Measurements from ENCODE around the gene CRADD.
"Not testable (repeated sequence)": the region's sequence is repeated elsewhere in the genome, so short reads cannot be mapped to it uniquely, and the experiment has no call there.

DNA sequence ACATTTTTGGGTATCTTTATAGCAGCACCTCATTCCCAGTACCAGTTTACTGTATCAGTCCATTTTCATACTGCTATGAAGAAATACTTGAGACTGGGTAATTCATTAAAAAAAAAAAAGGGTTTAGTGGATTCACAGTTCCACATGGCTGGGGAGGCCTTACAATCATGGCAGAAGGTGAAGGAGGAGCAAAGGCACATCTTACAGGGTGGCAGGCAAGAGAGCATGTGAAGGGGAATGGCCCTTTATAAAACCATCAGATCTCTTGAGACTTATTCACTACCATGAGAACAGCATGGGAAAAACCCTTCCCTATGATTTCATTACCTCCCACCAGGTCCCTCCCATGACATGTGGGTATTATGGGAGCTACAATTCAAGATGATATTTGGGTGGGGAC is 77.7 kb downstream of the CRADD start:
- TF ChIP-seq, protein P1, sequence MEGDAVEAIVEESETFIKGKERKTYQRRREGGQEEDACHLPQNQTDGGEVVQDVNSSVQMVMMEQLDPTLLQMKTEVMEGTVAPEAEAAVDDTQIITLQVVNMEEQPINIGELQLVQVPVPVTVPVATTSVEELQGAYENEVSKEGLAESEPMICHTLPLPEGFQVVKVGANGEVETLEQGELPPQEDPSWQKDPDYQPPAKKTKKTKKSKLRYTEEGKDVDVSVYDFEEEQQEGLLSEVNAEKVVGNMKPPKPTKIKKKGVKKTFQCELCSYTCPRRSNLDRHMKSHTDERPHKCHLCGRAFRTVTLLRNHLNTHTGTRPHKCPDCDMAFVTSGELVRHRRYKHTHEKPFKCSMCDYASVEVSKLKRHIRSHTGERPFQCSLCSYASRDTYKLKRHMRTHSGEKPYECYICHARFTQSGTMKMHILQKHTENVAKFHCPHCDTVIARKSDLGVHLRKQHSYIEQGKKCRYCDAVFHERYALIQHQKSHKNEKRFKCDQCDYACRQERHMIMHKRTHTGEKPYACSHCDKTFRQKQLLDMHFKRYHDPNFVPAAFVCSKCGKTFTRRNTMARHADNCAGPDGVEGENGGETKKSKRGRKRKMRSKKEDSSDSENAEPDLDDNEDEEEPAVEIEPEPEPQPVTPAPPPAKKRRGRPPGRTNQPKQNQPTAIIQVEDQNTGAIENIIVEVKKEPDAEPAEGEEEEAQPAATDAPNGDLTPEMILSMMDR (IDR thresholded peaks at IDR 0.05), result not testable (repeated sequence)
- TF ChIP-seq POLR2A (IDR thresholded peaks at IDR 0.05), result not testable (repeated sequence)
